HepG2 (cell line): ENCODE data around the gene CLCN2. TPM values are rescaled to one million over a fixed set of nuclear protein-coding genes. Genes with fewer than 3 reads are reported as not detected.

Experiments
- ATAC-seq: fragments of 200-7000 bp; cut with Tn5 transposase; 3 replicates; pipeline ENCODE4 v1.9.1; 2020; ENCODE audit warnings: mild to moderate bottlenecking, moderate library complexity
- BruUV-seq: library from RNA; stranded (reverse); fragments of 400-500 nt; replicated peaks from 2 replicates; lab custom pipeline; 2021; lab: Mats Ljungman, UMichigan
- CTCF ChIA-PET: fragments of 300-600 bp; formaldehyde crosslinking; extraction: SDS; loops from one replicate; lab custom pipeline; 2021; ENCODE audit warnings: low total read pairs, inconsistent platforms, low intra/inter-chr PET ratio; lab: Yijun Ruan, JAX
- POLR2A ChIA-PET: fragments of 350-600 bp; sonication (Branson Sonifier 250); formaldehyde crosslinking; loops from one replicate; lab custom pipeline; 2020; ENCODE audit warnings: antibody characterized with exemption, inconsistent platforms; lab: Yijun Ruan, JAX
- DNase-seq: peaks from one replicate; pipeline ENCODE4 v3.0.0-alpha.2; 2015; ENCODE audit warnings: low spot score
- FAIRE-seq: peaks from 3 replicates; lab custom pipeline; 2011; peaks lifted over from hg19 to GRCh38; lab: Jason Lieb, UNC
- H2AFZ ChIP-seq: one replicate; pipeline ENCODE4 v1.6.1; 2011; ENCODE audit warnings: low read length, inconsistent platforms
- H3K27ac ChIP-seq: fragments of 300-600 bp; 3 replicates; pipeline ENCODE4 v1.8.0; 2011; ENCODE audit warnings: mixed run types, mild to moderate bottlenecking, mixed read lengths, low read length, inconsistent platforms; ENCODE audit not compliant: insufficient read depth; ENCODE audit errors: extremely low read length
- H3K27me3 ChIP-seq, 2 experiments: fragments of 200-600 bp in 1 of 2; 2 replicates in 1 of 2; 3 replicates in 1 of 2; pipeline versions ENCODE4 v1.6.0 to v1.8.0; 2011; ENCODE audit warnings: low read length in 2 of 2, mild to moderate bottlenecking in 2 of 2, moderate library complexity in 2 of 2, inconsistent platforms in 1 of 2; ENCODE audit not compliant: insufficient read depth in 2 of 2, control insufficient read depth in 1 of 2
- H3K36me3 ChIP-seq, 2 experiments: fragments of 200-600 bp in 1 of 2; replicated peaks in 1 of 2; 2 replicates in 1 of 2; 3 replicates in 1 of 2; pipeline versions ENCODE4 v1.5.1 to v1.8.0; 2011; ENCODE audit warnings: low read length in 2 of 2, inconsistent platforms in 1 of 2; ENCODE audit not compliant: insufficient read depth in 2 of 2, control insufficient read depth in 1 of 2
- H3K4me1 ChIP-seq: 2 replicates; pipeline ENCODE4 v1.5.1; 2012; ENCODE audit warnings: low read length, inconsistent platforms; ENCODE audit not compliant: insufficient read depth
- H3K4me2 ChIP-seq: 2 replicates; pipeline ENCODE4 v1.6.0; 2011; ENCODE audit warnings: low read depth, low read length, inconsistent platforms
- H3K4me3 ChIP-seq, 3 experiments: fragments of 200-600 bp in 1 of 3; sonication (generic), shearing (Covaris generic) in 1 of 3; replicated peaks in 1 of 3; 2 replicates each; pipeline ENCODE4 v1.5.1; 2011 to 2016; ENCODE audit warnings: low read length in 3 of 3, inconsistent platforms in 2 of 3, low read depth in 2 of 3, mild to moderate bottlenecking in 2 of 3, control low read depth in 1 of 3, mixed read lengths in 1 of 3; ENCODE audit not compliant: insufficient read depth in 1 of 3
- H3K79me2 ChIP-seq: one replicate; pipeline ENCODE4 v1.6.1; 2011; ENCODE audit warnings: low read length, inconsistent platforms; ENCODE audit not compliant: insufficient read depth
- H3K9ac ChIP-seq: 2 replicates; pipeline ENCODE4 v1.6.0; 2011; ENCODE audit warnings: mild to moderate bottlenecking, low read depth, low read length, inconsistent platforms; ENCODE audit not compliant: insufficient read depth
- H3K9me3 ChIP-seq: 2 replicates; pipeline ENCODE4 v1.5.1; 2012; ENCODE audit warnings: mild to moderate bottlenecking, low read length
- H4K20me1 ChIP-seq: 2 replicates; pipeline ENCODE4 v1.6.0; 2011; ENCODE audit warnings: inconsistent platforms, mild to moderate bottlenecking, low read length, moderate library complexity; ENCODE audit not compliant: insufficient read depth
- AGO1 ChIP-seq: fragments of 200-400 bp; formaldehyde crosslinking; IDR thresholded peaks from 2 replicates; pipeline ENCODE4 v1.6.1; 2017; ENCODE audit warnings: mild to moderate bottlenecking, low read depth, low read length, moderate library complexity; ENCODE audit not compliant: poor library complexity, severe bottlenecking
- NFATC3 ChIP-seq: sonication (generic); formaldehyde crosslinking; IDR thresholded peaks from 2 replicates; pipeline ENCODE4 v1.5.1; 2020; ENCODE audit warnings: mild to moderate bottlenecking, missing genetic modification reagents
- RBM22 ChIP-seq: fragments of 200-400 bp; formaldehyde crosslinking; optimal IDR thresholded peaks from 2 replicates; pipeline ENCODE3; 2017; ENCODE audit warnings: mild to moderate bottlenecking, low read length, moderate library complexity
- ZMYM3 ChIP-seq: sonication (generic); formaldehyde crosslinking; IDR thresholded peaks from 2 replicates; pipeline ENCODE4 v1.5.1; 2020; ENCODE audit warnings: mild to moderate bottlenecking, missing genetic modification reagents
- ZNF629 ChIP-seq: sonication (generic); formaldehyde crosslinking; conservative IDR thresholded peaks from 2 replicates; pipeline ENCODE4 v1.5.0; 2020; ENCODE audit warnings: missing genetic modification reagents
- WGBS: methylation state at CpG from one replicate; pipeline ENCODE4 v1.1.6; 2017; ENCODE audit warnings: low lambda C conversion rate; 5-methylcytosine and 5-hydroxymethylcytosine counted together
- in situ Hi-C: cut with HindIII; loops from 2 replicates; pipeline ENCODE4 v1.10.0; 2017; ENCODE audit warnings: low pct_unique_long_range_greater_than_20kb; ENCODE audit not compliant: extremely low pct_ligation_motif_present
- intact Hi-C: fragments of 100-400 bp; cut with micrococcal nuclease; formaldehyde crosslinking; loops from one replicate; pipeline ENCODE4 v1.10.0; 2022; ENCODE audit not compliant: unreplicated experiment
- polyA plus RNA-seq, 8 experiments: library from polyadenylated mRNA; depleted of rRNA in 3 of 8; stranded (reverse) in 7 of 8; unstranded in 1 of 8; fragments of >200 nt; fragmentation: Illumina TruSeq in 4 of 8; extraction: Trizol in 4 of 8; gene quantifications; 2 replicates each; pipeline versions ENCODE4 v1.2.1 to v1.2.3, GENCODE V29; 2011 to 2016; ENCODE audit warnings: low read depth in 4 of 8, missing spikeins in 1 of 8, mixed read lengths in 1 of 8; ENCODE audit not compliant: insufficient read depth in 1 of 8
- total RNA-seq, 5 experiments: library from RNA; depleted of rRNA; stranded (reverse); fragments of >200 nt; fragmentation: Illumina TruSeq; extraction: Trizol; gene quantifications; 2 replicates each; pipeline ENCODE4 v1.2.3, GENCODE V29; 2016; ENCODE audit warnings: low read depth in 1 of 5
- TF ChIP-seq, protein P1 (sequence below): sonication (generic); formaldehyde crosslinking; IDR thresholded peaks from 2 replicates; pipeline ENCODE4 v1.5.1; 2020; ENCODE audit warnings: mild to moderate bottlenecking, missing genetic modification reagents, moderate library complexity
- TF ChIP-seq, protein P2 (sequence below): sonication (generic); formaldehyde crosslinking; IDR thresholded peaks from 2 replicates; pipeline ENCODE4 v1.4.0; 2020; ENCODE audit warnings: missing genetic modification reagents

CLCN2 gene
- total and polyA plus RNA-seq, 2 of the 13 experiments (the other 11 are each of a cell fraction or from before 2014, with no cell fraction given) = 11.4 to 13.5 TPM

DNA sequence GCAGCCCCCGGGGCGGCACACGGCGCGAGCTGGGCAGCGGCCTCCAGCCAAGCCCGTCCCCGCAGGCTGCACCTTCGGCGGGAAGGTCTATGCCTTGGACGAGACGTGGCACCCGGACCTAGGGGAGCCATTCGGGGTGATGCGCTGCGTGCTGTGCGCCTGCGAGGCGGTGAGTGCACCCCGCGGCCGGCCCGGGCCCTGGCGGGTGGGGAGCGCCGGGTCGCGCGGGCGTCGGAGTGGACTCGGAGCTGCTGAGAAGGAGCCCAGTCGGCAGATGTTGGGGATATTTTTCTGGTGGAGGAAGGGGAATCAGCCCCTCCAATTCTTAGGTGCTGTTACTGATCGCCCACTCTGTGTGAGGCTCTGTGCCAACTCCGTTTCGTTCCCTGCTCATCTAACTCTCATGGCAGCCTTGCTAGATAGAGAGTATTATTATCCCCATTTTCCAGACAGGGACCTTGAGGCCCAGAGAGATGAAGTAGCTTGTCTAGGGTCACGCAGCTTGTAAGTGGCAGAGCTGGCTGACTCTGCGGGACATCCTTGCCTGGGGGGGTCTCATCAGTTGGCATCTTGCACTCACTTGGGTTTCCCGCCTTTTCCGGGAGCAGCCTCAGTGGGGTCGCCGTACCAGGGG, 19.3 kb upstream of the CLCN2 start:
- FAIRE-seq = no peak
- intact Hi-C loops = no loop called here
- no peak for DNase-seq
- Histone ChIP-seq H3K4me2 (peak overlapping the region; percentile 80), H3K36me3 (peaks cover 8 to 25% of the 10 kb centered on the region in 2 experiments; a peak in 4 of 5 replicates), H3K9me3 (no peaks in the 10 kb centered on the region), H4K20me1 (0 out of 2 replicates have a peak, but pooled peaks cover 3% of the 10 kb centered on the region), H3K27me3 (no peaks in the 10 kb centered on the region; a peak in 1 of 5 replicates), H3K79me2 (peaks cover 25% of the 10 kb centered on the region), H3K27ac (no peak overlapping the region), H3K4me1 (peaks cover 27% of the 10 kb centered on the region), H3K4me3 (peak overlapping the region; percentile 59 to 79 (median 71); a peak in 4 of 6 replicates), H3K9ac (peak overlapping the region; percentile 58), H2AFZ (no peak overlapping the region)
- ChIA-PET POLR2A (interaction anchor here (1.0 to 1.4 kb wide), 3 partner anchors 8 to 33 kb away, joined by 4 to 5 read pairs (median 5); no protein-coding TSS in a partner anchor), CTCF (no interaction called here)
- TF ChIP-seq NFATC3 (CRISPR knock-in tag) (no peak), ZMYM3 (peak; percentile 31; the same call in 1 of the 2 replicates), RBM22 (no peak), AGO1 (peak; percentile 4), ZNF629 (CRISPR knock-in tag) (peak; percentile 80)
- TF ChIP-seq, protein P1, sequence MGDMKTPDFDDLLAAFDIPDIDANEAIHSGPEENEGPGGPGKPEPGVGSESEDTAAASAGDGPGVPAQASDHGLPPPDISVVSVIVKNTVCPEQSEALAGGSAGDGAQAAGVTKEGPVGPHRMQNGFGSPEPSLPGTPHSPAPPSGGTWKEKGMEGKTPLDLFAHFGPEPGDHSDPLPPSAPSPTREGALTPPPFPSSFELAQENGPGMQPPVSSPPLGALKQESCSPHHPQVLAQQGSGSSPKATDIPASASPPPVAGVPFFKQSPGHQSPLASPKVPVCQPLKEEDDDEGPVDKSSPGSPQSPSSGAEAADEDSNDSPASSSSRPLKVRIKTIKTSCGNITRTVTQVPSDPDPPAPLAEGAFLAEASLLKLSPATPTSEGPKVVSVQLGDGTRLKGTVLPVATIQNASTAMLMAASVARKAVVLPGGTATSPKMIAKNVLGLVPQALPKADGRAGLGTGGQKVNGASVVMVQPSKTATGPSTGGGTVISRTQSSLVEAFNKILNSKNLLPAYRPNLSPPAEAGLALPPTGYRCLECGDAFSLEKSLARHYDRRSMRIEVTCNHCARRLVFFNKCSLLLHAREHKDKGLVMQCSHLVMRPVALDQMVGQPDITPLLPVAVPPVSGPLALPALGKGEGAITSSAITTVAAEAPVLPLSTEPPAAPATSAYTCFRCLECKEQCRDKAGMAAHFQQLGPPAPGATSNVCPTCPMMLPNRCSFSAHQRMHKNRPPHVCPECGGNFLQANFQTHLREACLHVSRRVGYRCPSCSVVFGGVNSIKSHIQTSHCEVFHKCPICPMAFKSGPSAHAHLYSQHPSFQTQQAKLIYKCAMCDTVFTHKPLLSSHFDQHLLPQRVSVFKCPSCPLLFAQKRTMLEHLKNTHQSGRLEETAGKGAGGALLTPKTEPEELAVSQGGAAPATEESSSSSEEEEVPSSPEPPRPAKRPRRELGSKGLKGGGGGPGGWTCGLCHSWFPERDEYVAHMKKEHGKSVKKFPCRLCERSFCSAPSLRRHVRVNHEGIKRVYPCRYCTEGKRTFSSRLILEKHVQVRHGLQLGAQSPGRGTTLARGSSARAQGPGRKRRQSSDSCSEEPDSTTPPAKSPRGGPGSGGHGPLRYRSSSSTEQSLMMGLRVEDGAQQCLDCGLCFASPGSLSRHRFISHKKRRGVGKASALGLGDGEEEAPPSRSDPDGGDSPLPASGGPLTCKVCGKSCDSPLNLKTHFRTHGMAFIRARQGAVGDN (CRISPR knock-in tag) = peak; percentile 25
- TF ChIP-seq, protein P2, sequence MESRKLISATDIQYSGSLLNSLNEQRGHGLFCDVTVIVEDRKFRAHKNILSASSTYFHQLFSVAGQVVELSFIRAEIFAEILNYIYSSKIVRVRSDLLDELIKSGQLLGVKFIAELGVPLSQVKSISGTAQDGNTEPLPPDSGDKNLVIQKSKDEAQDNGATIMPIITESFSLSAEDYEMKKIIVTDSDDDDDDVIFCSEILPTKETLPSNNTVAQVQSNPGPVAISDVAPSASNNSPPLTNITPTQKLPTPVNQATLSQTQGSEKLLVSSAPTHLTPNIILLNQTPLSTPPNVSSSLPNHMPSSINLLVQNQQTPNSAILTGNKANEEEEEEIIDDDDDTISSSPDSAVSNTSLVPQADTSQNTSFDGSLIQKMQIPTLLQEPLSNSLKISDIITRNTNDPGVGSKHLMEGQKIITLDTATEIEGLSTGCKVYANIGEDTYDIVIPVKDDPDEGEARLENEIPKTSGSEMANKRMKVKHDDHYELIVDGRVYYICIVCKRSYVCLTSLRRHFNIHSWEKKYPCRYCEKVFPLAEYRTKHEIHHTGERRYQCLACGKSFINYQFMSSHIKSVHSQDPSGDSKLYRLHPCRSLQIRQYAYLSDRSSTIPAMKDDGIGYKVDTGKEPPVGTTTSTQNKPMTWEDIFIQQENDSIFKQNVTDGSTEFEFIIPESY (CRISPR knock-in tag) = peak; percentile 42; the same call in 1 of the 2 replicates
- BruUV-seq = no TSS peak
- 83% methylated on average over 7 of the region's 42 CpGs for WGBS
- in situ Hi-C loops = no loop called here
- ATAC-seq = no peak
